Mesenteric fat pad (tissue), 1 donor: ENCODE data around the gene EDN2. TPM values are rescaled to one million over a fixed set of nuclear protein-coding genes. Genes with fewer than 3 reads are reported as not detected.

Experiments used
- DNase-seq: peaks from one replicate; pipeline ENCODE4 v3.0.0-alpha.2; 2020; ENCODE audit warnings: low spot score
- total RNA-seq: library from RNA; stranded (reverse); fragmentation: NEBNext Ultra II Directional; extraction: Animal tissue kit (Norgen Biotek cat#: 25700); gene quantifications from one replicate; pipeline ENCODE4 v1.2.1, GENCODE V29; 2021
- donor health status: DM: yes; HTN: yes; CAD: no.

EDN2 gene
- total RNA-seq, 1 donor from 2014 or later, result not detected

DNA sequence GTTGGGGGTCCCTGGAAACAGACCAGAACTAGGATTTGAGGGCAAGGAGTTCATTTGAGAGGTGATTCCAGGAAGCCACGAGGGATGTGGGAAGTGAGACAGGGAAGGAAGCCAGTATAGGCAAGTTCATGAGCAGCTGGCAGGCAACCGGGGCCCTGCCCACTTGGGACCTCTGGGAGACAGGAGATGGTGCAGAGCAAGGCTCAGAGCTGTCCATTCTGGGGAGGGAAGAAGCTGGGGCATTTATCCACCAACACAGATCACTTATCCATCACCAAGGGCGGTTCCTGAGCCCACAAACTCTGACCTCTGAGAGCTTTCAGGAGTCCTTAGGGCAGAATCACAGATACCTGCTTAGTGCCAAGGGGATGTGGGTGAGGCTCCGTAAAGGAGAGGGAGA, 16.8 kb downstream of the EDN2 start:
- no peak for DNase-seq

- no peak for DNase-seq
These were observed 18.3 kb downstream of the EDN2 start for GRCh38 chr1:41466146-41466545.

- DNase-seq, result no peak
These were observed 18.7 kb downstream of the EDN2 start for GRCh38 chr1:41465741-41466140.

- DNase-seq, result no peak
These were observed 19.6 kb downstream of the EDN2 start for GRCh38 chr1:41464885-41465284.

GRCh38 chr1:41463516-41463915, 21.0 kb downstream of the EDN2 start:
- DNase-seq, result no peak

DNA sequence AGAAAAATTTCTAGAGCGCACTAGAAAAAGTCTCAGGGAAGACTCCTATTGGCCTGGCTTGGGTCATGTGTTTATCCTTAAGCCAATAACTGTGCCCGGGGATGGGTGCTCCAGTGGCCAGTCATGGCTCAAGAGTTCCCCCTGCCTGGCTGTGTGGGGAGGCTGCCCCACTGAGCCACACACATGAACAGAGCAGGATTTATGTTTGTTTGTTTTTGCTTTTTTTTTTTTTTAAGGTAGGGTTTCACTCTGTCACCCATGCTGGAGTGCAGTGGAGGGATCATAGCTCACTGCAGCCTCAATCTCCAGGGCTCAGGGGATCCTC, 21.8 kb downstream of the EDN2 start:
- no peak for DNase-seq

GRCh38 chr1:41461790-41462679, 22.4 kb downstream of the EDN2 start:
- DNase-seq, result no peak

GRCh38 chr1:41456847-41457540, 27.5 kb downstream of the EDN2 start:
- DNase-seq, result no peak

DNA sequence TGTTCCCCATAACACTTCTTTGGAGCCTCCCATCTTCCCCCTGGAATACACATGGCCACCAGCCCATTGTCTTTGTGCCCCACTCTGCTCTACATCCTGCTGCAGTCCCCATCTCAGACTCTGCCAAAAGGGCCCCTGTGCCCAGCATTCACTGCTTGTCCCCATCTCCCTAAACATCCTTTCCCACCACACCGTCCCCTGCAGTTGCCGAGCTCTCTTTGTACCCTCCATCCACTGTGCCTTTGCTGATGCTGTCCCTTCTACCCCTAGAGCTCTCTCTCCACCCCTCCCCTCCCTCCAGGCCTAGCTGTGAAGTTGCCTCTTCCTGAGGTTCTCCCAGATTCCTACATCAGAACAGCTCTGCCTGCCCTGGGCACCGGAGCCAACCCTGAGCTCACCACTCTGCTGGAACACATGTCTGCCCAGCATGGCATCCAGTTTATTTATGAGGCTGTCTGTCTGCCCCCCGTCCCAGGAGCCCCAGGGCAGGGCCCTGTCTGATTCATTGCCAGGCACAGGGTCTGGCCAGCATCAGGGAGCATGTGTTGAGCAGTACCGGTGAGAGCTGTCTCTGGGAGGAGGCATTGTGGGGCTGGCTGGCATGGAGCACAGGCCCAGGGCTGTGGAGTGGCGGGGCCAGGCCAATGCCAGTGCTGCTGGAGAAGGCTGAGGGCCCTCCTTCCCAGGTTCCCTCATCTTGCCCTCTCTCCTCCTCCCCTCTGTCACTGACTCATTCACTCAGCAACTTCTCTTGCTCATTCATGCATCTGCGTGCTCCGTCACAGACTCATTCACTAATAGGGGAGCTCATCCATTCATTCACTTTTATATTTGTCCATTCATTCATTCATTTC, 28.8 kb downstream of the EDN2 start:
- DNase-seq, result no peak

DNA sequence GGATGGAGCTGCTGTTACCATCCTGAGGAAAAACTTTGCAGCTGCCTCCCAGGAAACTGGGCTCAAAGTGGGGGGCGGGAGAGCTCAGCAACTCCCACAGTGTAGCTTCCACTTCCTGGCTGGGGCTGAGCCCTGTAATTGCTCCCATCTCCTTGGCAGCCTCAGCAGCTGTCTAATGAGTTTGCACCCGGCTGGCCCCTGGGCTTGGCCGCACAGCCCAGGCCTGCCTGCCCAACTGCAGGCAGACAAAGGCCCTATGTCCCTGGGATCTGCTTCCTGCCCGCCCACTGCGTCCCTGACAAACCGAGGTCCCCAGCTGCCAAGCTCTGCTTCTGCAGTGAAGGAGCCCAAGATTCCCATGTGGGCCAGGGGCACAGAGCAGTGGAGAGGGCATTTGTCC, 30.1 kb downstream of the EDN2 start:
- no peak for DNase-seq

- DNase-seq, result no peak
These were observed 31.7 kb downstream of the EDN2 start for GRCh38 chr1:41452704-41453290.

DNA sequence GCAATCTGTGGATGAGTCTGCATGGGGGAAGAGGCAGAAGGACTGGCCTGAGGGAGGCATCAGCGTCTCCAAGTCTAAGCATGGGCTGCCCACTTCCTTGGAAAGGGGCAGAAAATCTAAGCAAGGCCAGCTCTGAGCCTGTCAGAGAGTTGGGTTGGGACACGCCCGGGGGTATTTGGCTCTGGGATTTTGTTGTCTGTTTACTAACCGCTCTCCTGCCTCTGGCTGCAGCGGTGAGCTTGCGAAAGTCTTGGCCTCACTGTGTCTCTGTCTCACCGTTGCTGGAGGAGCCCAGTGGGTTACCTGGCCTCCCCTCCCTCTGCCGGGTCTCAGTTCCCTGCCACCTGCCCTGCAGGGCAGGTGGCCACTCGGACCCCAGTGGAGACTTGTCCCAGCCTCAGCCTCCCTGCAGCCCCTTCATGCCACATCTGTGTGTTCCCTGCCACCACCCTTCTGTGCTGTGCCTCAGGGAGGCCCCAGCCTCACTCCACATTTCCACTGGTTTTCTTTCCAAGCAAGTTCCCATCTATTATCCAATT, 33.7 kb downstream of the EDN2 start:
- DNase-seq, result no peak

- no peak for DNase-seq
These were observed 35.1 kb downstream of the EDN2 start for GRCh38 chr1:41449326-41449921.

GRCh38 chr1:41448821-41449220, 35.7 kb downstream of the EDN2 start:
- no peak for DNase-seq

GRCh38 chr1:41447995-41448770, 36.3 kb downstream of the EDN2 start:
- no peak for DNase-seq

DNA sequence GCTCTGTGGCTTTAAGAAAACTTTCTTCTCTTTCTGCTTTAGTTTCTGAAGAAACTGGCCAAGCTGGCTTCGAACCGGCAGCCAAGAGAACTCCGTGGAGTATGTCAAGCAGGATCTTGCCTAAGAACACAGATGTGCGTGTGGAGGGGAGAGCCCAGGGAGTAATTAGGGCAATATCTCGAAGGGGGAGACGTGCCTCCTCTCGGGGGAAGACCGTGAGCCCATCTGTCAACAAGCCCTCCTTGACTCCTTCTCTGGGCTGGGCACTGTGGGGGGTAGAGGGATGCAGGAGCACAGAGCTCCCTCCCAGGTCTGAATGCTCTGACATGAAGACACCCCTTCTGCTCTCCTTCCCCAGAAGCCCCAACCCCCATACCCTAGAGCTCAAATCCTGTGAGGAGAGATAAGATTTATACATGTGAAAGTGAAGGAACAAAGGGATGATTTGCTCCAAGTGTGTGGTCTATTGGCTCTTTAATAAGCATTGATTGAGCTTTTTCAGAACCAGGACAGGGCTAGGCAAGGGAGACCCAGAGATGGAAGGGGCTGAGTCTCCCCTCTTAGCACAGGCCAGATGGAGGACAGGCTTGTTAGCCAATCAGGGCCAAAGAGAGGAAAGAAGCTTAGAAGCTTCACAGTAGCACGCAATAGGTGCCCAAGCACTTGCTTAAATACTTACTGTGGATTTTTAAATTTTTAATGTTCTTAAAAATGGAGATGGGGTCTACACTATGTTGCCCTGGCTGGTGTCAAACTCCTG, 37.5 kb downstream of the EDN2 start:
- DNase-seq, result no peak

DNA sequence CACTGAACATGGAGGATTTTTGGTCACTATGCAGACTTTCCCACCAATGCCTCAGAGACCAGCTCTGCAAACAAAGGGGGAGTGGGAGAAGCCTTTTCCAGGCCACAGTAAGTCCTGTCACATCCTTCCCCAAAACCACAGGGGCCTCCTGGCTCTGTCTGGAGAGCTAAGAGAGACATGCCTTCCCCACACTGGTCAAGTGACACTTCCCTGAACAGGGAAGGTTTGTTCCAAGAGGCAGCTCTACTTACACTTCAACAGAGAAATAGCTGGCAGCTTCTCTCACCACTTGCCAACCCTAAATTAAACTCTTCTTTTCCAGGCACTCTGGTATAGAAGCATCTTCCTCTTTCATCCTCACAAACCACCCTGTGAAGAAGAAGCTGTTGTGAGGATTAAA, 39.7 kb downstream of the EDN2 start:
- no peak for DNase-seq

DNA sequence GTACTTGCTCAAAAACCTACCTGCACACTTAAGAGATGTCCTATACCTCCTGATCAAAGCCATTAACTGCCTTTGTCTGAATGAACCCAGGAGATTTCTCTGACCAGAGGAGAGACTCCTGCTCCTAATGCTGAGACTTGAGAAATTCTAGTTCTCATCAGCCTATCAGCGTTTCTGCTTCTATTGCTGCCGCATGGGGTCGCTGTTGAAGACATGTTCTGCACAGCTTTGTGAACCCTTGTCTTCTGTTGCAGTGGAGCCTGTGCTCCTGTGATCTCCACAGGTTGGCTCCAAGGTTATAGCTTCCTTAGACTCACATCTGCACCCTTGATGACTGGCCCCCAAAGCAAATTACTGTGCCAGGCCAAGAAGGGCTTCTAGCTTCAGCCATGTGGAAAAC, 40.2 kb downstream of the EDN2 start:
- no peak for DNase-seq

GRCh38 chr1:41442697-41443251, 41.7 kb downstream of the EDN2 start:
- no peak for DNase-seq
